Measurements from ENCODE around the gene AQP2.

DNA sequence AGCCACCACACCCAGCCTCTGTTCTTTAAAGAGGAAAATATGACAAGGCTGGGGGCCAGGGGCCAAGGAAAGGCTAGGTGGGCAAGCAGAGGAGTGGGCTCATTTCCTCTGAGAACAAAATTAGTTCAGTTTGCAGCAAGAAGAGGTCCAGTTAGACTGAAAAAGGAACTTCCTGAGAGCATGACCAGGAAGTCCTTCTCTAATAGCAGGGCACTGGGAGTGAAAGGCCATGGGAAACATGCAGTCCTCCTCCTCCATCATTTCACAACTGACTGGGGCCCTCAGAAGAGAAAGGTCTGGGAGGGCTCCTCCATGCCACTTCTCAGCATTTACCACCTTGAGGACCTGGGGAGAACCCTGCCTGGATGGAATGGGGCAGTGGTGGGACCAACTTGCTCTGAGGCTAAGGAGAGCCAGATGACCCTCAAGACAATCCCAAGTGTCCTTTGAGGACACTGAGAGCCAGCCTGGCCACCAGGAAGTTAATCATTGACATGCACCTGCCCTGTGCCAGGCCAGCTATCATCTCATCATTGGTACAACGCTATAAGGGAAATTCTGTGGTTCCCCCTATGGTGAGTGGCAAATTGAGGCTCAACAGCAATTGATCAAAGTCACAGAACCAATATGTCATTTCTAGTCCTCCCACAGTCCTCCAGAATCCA, 2.0 kb downstream of the AQP2 start:
- TF ChIP-seq POLR2AphosphoS5 (IDR thresholded peaks at IDR 0.05) (no peak), CTCF (IDR thresholded peaks at IDR 0.05) (no peak)
